H4 (cell line): ENCODE data around the gene WDFY2. TPM values are rescaled to one million over a fixed set of nuclear protein-coding genes. Genes with fewer than 3 reads are reported as not detected.
"Not testable (repeated sequence)": the region's sequence is repeated elsewhere in the genome, so short reads cannot be mapped to it uniquely, and the experiment has no call there.

Source experiments
- DNase-seq: peaks from one replicate; pipeline ENCODE4 v3.0.0-alpha.2; 2015; ENCODE audit warnings: low spot score
- total RNA-seq: library from RNA; depleted of rRNA; stranded (reverse); fragments of >200 nt; shearing (Covaris generic); gene quantifications from 2 replicates; pipeline ENCODE4 v1.2.3, GENCODE V29; 2014

The WDFY2 gene
- total RNA-seq, 1 experiment from 2014 or later, result 1.3 TPM

DNA sequence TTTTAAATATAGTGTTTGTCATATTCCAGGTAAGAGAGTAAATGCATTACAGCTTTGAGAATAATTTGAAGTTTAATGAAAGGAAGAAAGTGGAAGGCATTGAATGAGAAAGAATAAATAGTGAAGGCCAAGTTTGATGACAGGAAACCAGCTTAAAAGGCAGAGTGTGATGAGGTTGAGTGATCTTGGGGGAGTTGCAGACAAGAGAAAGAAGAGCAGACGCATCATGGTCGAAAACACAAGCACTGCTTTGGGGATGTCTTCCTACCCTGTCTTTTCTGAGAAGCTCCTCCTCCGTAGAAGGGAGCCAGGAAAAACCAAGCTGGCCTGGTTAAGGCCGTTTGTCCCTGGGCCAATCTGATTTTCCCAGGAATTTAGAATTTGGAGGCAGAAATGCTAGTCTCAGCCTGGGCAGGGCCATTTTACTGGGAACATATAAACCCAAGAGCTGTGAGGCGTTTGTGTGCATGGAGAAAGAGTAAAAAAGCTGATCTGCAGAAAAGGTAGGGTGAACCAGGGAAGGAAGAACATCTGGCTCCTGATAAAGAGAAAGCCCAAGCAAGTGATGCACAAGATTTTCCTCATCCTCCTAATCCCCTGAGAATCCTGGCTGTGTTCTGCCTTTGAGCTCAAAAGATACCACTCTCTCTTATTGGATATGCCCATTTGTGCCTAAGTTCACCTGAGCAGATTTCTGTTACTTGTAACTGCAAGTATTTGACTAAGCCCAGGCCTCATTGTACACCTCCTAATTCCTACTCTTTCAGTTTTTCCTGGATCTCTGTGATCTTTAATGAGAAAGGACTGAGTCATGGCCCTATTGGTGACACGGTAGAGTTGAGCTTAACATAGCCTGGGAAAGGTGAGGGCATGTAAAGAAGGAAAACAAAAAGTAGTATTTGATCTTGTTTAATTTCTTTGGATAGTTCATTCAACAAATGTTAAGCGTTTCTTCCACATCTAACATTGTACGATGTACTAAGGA, 80.0 kb downstream of the WDFY2 start:
- DNase-seq, result no peak

DNA sequence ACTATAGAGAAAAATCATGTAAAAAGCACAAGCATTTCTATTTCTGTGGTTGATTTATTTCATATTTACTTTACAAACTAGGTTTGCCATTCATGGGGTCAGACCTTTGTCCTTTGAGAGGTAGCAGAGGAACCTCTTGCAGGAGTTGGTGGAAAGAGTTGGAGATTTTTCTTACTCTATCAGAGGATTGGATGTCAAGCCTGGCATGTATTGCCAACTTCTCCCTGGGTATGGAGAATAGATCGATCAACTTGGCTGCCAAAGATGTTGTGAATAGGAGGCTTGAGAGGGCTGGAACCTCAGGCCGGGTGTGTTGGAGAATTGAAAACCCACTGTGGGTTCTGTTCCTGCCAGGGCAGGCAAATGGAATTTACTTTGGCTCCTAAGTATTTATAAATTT, 81.2 kb downstream of the WDFY2 start:
- DNase-seq, result no peak

DNA sequence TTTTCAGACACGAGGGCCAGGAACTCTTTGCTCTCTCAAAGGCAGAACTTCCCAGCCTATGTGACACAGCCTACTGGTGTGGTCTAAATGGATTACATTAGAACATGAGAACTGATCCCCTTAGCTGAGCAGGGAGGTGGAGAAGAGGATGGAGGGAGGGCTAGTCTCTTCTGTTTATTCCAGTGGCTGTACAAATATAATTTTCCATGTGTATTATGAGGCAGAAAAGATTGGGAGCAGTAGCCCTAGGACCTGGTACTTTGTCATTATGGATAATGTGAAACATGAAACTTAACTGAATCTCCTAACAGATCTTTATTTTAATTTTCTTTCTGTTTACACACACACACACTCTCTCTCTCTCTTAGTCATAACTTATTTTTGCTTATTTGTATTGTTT, 82.1 kb downstream of the WDFY2 start:
- peak; percentile 15 for DNase-seq

DNA sequence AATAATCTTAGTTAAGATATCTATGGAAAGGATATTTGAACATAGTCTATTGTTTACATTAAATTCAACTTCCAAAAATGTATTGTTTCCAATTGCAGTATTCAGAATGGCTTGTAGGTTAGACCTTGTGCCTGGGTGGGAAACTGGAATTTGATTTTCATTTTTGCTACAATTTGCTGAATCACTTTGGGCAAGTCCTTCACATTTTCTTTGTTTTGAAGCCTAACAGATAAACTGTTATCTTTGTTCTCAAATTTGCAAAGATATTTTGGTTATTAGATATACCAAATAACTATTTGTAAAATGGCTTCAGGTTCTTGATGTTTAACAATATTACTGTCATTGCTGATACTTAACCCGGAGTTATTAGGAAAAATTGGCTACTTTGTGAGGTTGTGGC, 82.6 kb downstream of the WDFY2 start:
- DNase-seq, result no peak

DNA sequence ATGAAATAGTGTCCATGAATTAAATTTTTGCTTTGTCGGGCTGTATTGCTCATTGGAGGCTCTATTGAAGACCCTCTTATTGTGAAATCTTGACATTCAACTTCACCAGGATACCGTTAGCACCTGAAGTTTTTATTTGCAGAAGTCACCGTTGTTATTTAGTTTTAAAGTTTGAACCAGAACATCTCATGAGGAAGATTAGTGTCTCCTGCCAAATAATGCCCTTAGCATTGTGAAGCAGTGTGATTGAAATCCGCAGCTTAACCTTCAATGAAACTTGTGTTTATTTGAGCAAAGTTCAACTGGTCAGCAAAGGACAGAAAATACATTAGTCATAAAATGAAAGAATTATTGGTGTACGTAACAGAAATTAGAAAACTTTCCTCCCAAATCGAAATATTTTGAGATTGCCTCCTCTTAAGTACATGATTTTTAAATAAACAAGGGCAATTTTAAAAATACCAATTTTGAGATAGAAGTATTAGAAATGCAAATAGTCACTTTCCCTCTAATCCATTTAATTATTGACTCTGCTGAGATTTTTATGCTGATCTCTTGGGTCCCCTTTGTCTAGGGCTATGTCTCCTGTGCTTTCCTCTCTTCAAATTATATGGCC, 84.4 kb downstream of the WDFY2 start:
- DNase-seq, result no peak

DNA sequence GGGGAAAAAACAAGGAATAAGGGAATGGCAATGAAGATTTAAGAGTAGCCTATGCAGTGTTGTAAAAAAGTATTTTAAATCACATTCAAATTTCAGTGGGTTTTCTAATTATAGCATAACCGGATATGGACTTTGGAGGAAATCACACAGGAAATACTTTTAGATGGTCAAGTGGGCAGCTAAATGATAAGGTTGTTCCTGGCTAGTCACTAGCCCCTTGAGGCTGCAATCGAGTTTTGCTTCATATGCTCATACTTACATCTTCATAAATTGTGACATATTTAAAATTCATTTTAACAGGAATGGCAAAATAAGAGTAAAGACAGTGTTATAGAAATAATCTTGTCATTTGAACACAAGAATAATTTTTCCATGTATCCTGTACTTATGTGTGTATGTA, 88.9 kb downstream of the WDFY2 start:
- DNase-seq, result no peak

- DNase-seq, result no peak
Observed at GRCh38 chr13:51674276-51674675, 90.0 kb downstream of the WDFY2 start.

DNA sequence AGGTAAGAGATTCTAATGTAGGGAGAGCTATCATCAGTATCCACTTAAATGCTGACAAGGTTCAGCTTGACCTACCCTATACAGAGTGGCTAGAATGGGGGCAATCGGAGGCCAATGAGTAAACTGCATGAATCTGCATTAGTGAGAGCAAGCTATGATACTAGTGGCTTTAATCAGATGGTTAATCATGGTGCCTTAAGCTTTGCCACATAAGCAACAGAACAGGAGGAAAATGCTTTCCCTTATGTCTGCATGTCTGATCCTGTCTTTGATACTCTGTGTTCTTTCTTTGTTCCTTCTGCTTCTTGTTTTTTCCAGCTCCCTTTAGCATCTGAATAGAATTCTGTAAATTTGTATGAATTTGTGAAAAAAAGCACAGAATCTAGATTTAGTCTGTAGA, 91.1 kb downstream of the WDFY2 start:
- DNase-seq, result no peak

DNA sequence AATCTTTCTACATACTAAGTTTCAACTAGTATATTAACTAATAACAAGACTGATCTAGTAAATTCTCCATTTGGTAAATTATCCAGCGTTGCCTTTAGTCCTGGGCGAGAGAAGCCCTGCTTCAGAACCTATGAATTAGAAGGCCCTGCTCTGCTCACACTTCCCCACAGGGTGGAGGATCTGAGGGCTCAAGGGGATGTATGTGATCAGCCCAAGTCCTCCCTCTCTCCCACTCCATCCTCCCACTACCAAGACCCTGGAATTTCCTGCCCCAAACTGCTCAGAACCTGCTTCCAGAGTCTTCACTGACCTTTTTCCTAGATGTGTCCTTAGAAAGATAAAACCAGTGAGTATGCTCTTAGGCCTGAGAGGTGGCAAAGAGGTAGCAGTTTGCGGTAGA, 91.6 kb downstream of the WDFY2 start:
- no peak for DNase-seq

DNA sequence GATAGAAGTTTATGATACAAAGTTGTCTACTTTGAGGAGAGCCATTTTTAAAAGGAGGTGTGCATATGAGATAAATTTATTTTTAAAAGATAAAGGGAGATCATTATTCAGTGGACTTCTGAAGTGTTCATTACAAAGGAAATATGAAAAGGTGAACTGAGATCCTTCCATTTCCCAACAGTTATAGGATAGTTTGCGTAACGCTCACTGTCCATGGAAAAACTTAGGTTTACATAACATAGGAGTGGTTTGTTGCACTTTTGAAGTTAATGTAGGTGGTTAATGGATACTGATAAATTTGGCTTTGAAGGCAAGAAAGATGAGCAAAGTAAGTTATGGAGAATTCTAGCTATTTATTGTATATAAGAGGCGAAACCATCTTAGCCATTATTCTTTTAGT, 92.5 kb downstream of the WDFY2 start:
- no peak for DNase-seq

DNA sequence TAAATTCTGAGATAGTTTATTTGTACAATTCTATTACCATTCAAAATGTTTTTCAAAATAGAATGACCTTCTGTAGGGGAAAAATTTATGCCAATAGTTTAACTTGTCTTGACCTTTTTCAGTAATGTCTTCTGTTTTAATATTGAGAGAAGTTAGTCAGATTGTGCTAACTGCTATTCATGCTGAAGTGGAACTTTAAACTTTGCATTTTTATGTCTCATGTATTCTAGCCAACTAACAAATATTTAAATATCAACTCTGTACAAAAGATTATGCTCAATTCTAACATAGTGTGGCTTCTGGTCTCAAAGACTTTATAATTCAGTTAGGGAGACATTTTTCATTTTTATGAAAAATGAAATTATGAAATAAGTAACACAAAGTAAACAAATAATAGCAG, 94.2 kb downstream of the WDFY2 start:
- no peak for DNase-seq

- no peak for DNase-seq
Observed at GRCh38 chr13:51679616-51680015, 95.4 kb downstream of the WDFY2 start.

DNA sequence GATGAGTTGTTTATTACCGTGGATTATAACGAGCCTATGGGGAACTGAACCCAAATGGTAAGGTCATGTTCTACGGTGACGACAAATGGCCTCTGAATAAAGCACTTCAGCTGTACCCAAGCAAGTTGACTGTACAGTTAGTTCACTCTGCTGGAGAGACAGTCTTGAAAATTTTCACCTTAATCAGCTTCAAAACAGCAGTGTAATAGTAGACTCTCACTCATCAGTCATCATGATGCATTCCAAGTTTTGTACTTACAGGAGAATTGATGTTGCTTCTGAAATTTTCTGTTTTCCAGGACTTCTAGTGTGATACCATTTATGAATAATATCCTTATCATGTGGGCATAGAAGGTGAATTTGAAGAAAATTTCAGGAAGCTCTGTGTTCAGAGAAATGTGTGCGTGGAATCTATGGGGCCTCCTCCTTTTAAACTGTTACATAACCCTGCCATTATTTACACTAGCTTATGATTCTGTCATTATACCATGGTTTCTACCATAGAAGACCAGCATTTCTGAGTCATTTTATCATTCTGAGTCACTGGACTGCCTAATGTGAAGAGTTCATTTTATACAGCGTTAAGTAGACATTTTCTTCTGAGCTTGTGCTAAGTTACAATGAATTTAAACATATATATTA, 96.9 kb downstream of the WDFY2 start:
- peak; percentile 43 for DNase-seq

GRCh38 chr13:51682686-51683085, 98.4 kb downstream of the WDFY2 start:
- no peak for DNase-seq

- no peak for DNase-seq
Observed at GRCh38 chr13:51683597-51683996, 99.3 kb downstream of the WDFY2 start.

GRCh38 chr13:51684076-51684475, 99.8 kb downstream of the WDFY2 start:
- no peak for DNase-seq

- no peak for DNase-seq
Observed at GRCh38 chr13:51687947-51688714, 103.9 kb downstream of the WDFY2 start.

DNA sequence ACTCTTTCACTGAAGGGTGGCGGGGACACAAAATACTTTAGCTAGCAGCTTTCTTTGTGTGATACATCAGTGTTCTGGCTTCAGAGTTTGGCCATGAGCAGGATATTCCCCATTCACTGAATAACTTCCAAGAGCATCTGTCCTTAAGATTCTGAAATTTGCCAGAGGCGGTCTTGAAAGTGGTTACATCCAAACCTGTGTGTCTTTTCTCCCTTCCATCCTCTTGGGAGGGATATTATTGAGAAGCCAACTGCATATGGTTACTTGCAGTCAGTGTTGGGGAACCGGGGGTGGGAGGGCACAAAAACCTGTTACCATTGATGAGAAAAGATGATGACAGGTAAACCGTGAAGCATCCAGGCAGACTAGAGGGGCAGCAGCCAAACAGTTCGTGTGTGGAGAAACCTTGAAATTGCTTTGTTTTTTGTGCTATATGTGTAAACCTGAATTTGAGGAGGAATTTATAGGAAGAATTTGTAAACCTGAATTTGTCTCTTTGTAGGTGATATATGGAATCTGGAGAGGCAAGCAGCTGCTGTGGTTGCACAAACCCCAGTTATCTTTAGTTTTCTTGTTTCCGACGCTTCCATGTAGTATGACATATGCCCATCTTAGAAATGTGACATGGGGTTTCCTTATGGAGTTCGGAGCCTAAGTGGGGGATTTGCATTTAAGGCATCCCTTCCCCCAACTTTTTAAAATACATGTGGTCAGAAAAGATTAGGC, 104.8 kb downstream of the WDFY2 start:
- DNase-seq, result no peak

- DNase-seq, result no peak
Observed at GRCh38 chr13:51689663-51689996, 105.4 kb downstream of the WDFY2 start.

DNA sequence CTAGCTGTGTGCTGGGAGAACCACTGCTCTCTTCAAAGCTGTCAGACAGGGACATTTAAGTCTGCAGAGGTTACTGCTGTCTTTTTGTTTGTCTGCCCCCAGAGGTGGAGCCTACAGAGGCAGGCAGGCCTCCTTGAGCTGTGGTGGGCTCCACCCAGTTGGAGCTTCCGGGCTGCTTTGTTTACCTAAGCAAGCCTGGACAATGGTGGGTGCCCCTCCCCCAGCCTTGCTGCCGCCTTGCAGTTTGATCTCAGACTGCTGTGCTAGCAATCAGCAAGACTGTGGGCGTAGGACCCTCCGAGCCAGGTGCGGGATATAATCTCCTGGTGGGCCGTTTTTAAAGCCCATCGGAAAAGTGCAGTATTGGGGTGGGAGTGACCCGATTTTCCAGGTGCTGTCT, 111.4 kb downstream of the WDFY2 start:
- not testable (repeated sequence) for DNase-seq

GRCh38 chr13:51697181-51697580, 112.9 kb downstream of the WDFY2 start:
- no peak for DNase-seq
